ENCODE data around the gene ARSG.
"Not testable (repeated sequence)": the region's sequence is repeated elsewhere in the genome, so short reads cannot be mapped to it uniquely, and the experiment has no call there.

The ARSG gene

DNA sequence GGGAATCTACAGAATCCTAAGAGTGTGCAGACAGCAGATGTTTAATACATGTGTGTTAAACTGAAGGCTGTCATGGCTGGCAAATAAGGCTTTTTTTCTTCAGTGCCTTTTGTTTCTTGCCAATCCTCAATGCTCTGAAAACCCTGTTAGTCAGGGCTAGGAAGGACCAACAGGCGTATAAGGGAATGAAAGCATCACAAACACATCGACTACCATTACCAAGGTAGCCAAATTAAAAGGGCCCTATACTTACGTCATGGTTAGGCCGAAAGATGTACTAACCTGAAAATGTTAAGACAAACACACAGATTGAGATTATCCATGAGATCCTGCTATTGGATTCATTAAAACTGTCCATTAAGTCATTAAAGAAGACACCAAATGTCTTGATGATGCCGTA, 13.5 kb upstream of the ARSG start:
- no peak for DNase-seq (ENCODE audit: low read depth)

- DNase-seq (ENCODE audit: low read depth) = not testable (repeated sequence)
Observed at GRCh38 chr17:68281965-68282364, 9.3 kb upstream of the ARSG start.

DNA sequence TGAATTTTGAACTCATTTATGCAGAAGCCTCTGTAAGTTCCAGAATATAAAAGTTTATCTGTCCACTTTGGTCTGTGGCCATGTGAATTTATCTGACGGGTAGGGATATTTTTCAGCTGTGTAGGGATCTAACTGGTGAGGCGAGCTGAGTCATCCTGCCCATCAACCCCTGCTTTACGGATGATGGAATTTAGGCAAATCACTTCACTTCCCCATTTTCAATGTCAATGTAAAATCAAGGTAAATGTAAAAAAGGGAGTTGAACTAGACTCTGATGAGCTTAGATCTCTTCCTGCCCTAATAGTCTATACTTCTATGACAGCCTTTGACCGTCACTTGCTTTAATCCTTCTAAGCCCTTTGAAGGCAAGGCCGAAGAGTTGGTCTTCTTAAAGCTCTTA, 2.9 kb upstream of the ARSG start:
- no peak for DNase-seq (ENCODE audit: low read depth)

DNA sequence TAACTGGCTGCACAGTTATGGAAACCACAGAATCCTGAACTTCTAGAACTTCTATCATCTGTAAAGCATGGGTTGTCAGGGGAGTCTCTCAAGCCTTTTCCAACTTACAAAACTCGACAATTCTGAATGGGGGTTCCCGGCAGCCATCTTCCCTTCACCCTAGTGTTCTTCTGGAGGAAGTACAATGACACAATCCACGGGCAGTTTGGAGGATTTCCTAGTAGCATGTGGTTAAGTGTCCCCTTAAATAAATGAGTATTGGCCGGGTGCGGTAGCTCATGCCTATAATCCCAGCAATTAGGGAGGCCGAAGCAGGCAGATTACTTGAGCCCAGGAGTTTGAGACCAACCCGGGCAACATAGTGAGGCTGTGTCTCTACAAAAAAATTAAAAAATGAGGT, 2.5 kb upstream of the ARSG start:
- no peak for DNase-seq (ENCODE audit: low read depth)

GRCh38 chr17:68289473-68289872, 1.8 kb upstream of the ARSG start:
- DNase-seq (ENCODE audit: low read depth) = no peak

DNA sequence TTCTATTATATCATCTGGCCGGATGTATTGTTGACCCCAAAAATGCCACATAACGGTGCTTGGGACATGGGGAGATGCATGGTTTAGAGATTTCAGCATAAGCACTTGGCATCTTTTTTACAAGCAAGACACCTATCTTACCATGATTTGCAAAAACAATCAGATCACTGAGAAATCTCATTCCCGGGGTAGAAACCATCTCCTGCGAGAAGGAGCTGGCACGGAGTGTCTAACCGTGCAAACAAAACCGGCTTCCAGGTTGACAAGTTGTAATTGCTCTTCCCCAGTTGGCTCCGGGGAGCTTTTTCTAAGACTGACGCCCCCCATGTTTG, 1.4 kb upstream of the ARSG start:
- no peak for DNase-seq (ENCODE audit: low read depth)

- peak; percentile 40 for DNase-seq (ENCODE audit: low read depth)
Observed at GRCh38 chr17:68290268-68290954, 884 bp upstream of the ARSG start.

DNA sequence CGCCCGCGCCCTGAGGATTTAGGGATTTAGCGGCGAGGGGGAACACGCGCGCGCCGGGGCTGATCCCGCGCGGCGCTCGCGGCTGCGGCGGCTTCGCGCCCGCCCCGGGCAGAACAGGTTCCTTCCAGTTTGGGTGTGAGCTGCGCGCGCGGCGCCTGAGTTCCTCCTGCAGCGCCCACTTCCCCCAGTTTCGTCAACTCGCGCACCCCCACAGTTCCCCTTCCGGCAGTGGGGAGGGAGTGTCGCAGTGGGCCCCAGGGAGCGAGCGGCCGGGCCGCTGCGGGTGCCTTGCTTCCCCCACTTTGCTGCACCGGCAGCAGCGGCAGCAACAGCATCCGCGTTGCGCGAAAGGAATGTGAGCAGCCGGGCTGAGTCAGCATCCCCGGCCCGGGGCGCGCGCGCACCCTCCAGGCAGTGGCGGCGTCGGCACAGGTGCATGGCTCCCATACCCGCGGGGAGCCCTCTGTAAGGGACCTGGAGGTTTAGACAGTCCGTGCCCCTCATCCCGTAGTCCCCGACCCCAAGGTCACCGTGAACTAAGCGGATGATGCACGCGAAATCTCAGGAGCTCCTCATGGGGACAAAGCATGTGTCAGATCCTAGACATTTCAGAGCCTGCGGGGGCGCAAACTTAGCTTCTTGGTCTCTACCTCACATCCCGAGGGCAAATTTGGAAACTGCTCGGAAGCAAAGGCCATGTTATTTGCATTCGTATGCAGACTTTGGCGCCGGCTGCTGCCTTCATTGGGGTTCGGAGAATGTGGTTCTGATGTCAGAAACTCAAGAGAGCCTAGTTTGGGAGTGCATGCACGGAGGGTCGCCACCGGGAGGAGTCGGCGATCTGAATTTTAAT, 767 bp downstream of the ARSG start:
- DNase-seq (ENCODE audit: low read depth) = peak; percentile 91

DNA sequence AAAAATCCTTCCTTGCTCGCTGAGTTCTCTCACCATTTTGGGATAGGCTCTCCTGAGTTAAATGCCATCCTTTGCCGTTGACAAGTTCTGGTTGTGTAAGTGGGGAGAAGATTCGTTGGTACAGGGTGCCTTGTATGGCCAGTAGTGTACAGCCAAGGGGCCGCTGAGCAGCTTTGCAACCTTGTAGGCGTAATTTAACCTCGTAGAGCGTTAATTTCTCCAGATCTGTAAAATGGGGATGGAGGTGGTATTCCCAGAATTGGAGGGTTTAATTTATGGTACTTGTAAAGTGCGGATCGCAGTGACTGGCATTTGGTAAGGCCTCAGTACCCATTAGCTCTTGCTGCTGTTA, 1.4 kb downstream of the ARSG start:
- DNase-seq (ENCODE audit: low read depth) = no peak

GRCh38 chr17:68293490-68294195, 2.3 kb downstream of the ARSG start:
- DNase-seq (ENCODE audit: low read depth) = no peak

GRCh38 chr17:68294196-68294555, 2.9 kb downstream of the ARSG start:
- no peak for DNase-seq (ENCODE audit: low read depth)

GRCh38 chr17:68294617-68295016, 3.3 kb downstream of the ARSG start:
- no peak for DNase-seq (ENCODE audit: low read depth)

DNA sequence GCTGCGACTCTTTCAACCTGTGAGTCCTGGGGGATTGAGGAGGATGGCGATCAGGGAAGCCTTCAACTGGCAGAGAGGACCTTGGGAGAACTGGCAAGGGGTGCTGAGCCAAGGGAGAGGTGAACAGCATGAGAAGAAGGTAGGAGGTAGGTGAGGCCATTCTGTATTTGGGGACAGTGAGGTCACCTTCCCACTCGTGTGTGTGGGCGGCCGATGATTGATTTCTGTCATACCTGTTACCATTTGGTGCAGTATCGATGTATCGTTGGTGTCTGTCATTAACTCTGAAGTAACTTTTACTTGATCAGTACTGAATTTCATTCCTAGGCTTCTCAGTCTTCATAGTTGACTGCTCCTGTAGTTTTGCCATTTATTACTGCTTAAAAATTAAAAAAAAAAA, 3.8 kb downstream of the ARSG start:
- no peak for DNase-seq (ENCODE audit: low read depth)

DNA sequence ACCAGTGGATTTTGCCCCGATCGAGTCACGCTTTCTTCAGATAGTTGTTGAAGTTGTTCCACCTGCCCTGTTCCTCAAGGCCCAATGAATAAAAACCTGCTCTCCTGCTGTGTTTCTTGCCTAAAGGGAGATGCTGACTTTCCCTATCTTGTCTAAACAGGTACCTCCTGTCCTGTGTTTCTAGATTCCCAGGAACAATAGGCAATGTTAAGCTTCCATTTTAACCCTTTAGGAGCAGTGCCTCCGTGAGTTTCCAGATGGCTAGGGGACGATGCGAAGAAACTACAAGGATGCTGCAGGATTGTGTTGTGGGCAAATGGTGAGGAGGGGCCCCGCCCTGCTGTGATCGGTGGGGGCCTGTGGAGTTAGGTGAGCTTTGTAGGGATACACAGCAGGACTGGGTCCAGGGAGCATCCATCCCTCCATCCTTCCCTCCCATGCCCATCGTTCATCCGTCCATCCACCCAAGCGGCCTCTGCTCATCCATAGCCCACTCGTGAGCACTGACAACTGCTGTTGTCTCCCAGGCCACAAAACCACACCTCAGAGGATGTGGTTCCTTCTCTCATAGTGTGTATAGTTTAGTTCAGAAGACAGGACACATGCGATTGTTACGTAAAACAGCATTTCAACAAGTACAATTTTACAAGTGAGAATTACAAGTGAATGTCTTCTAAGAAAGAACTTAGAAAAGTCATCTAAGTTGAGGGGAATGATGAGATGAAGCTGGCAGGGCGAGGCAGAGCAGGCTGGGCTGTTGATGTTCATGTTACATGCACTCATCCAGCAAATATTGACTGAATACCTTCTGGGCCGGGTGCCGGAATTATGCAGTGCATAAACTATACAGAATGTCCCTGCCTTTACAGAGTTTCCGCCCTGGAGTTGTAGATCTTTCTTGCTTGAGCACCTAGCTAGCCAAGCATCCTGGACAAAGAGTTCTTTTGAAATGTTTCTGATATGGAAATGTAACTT, 5.2 kb downstream of the ARSG start:
- peak; percentile 38 for DNase-seq (ENCODE audit: low read depth)

DNA sequence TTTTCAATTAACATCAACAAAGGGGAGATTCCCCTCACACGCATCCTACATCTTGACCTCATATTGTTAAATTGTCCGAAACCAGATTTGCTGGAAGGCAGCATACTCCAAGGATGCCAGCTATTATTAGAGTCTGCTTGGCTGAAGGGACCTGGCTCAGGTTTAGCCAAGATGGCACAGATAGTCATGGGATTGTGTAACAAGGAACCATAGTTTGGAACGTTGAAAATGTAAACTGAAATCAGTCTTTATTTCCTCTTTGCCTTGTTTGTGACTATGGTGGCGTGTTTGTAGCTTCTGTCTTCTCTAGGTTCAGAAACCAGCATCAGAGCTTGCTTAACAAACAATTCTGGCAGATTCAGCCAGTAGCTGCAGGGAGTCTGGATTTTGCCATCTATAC, 5.9 kb downstream of the ARSG start:
- DNase-seq (ENCODE audit: low read depth) = no peak

DNA sequence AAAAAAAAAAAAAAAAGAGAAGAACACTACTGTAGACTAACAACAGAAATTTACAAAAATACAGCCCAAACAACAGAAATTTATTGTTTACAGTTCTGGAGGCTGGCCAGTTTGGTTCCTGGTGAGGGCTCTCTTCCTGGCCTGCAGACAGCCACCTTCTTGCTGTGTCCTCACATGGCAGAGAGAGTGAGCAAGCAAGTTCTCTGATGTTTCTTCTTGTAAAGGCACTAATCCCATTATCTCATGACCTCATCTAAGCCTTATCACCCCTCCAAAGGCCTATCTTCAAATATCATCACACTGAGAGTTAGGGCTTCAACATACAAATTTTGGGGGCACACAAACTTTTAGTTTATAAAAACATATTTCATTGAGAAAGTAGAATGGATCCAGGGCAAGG, 7.3 kb downstream of the ARSG start:
- no peak for DNase-seq (ENCODE audit: low read depth)

DNA sequence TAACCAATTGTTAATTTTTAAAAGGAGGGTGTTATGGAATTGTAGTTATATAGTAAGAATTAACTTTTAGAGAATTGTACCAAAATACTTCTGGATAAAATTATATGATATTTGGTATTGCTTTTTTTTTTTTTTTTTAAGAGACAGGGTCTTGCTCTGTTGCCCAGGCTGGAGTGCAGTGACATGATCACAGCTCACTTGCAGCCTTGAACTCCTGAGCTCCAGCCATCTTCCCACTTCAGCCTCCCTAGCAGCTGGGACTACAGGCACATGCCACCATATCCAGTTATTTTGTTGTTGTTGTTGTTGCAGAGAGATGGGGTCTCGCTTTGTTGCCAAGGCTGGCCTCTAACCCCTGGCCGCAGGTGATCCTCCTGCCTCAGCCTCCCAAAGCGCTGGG, 8.5 kb downstream of the ARSG start:
- DNase-seq (ENCODE audit: low read depth) = no peak

GRCh38 chr17:68301438-68301959, 10.2 kb downstream of the ARSG start:
- no peak for DNase-seq (ENCODE audit: low read depth)

DNA sequence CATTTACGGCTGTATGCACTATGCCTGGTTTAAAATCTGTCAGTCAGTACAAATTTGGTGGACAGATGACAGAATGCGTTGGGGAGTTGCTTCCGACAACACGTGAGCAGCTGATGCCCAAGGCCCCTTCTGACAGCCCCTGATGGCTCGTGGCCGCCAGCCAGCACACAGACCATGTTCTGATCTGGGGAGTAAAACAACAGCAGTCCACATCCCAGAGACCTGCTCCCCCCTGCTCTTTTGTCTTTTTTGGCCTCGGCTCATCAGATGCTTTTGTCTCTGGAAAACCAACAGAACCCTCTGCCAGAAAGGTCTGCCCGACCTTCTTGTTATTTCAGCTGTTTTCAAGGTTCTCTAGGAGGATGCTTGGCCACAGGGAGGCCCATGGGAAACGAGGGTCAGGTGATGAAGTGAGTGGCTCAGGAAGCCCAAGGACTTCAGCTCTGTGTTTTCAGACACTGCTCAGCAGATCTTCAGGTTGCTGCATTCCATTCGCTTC, 10.8 kb downstream of the ARSG start:
- no peak for DNase-seq (ENCODE audit: low read depth)

GRCh38 chr17:68302666-68303065, 11.4 kb downstream of the ARSG start:
- no peak for DNase-seq (ENCODE audit: low read depth)

GRCh38 chr17:68304706-68305105, 13.4 kb downstream of the ARSG start:
- no peak for DNase-seq (ENCODE audit: low read depth)

DNA sequence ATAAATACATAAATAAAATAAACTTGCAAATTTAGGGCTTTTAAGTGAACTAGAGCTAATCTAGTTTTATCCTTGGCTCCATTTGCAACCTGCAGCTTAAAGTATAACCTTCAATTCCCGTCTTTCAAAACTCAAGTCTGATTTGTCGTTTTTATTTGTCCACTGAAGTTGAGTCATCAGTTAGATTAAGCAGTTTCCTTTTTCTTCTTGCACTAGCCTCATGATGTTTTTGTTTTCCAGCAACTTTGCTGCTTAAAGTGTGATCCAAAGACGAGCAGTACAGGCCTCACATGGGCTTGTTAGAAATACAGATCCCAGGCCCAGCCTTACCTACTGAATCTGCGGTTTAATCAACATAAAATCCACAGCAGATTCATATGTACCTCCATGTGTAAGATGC, 13.8 kb downstream of the ARSG start:
- DNase-seq (ENCODE audit: low read depth) = no peak

Data from activated T-helper 1 cell treated with Interleukin-2 at 50 U/mL for 16 hours (primary cell).